ENCODE measurements around the gene NFU1. TPM values are rescaled to one million over a fixed set of nuclear protein-coding genes. Genes with fewer than 3 reads are reported as not detected.

The NFU1 gene
- total and polyA plus RNA-seq, 2 experiments from 2014 or later, result 39.9 to 102 TPM

DNA sequence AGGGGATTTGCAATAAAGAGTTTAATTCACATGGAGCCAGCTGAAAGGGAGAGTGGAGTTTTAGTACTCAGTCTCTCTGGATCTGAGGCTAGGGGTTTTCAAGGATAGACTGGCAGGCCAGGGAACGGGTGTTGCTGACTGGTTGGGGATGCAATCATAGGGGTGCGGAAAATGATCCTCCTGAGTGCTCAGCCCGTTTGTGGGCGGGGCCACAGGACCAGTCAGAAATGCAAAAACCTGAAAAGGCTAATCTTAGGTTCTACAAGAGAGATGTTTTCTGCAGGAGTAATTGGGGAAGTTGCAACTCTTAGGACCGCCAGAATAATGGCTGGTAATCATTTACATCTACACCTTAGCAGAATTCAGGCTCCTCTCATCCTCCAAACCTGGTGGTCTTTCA is 2.5 kb downstream of the NFU1 start:
- Mint-ChIP-seq H3K27ac (0 out of 2 replicates have a peak overlapping the region, but pooled peaks have one; percentile 21), H3K4me3 (no peak overlapping the region; the same call in 2 of the 3 replicates), H3K27me3 (ENCODE audit: insufficient read depth, low read depth, poor library complexity) (peaks cover 9% of the 10 kb centered on the region), H3K4me1 (peaks cover 29% of the 10 kb centered on the region), H3K9me3 (0 out of 3 replicates have a peak, but pooled peaks cover 5% of the 10 kb centered on the region), H3K36me3 (ENCODE audit: low read depth) (peaks cover 2% of the 10 kb centered on the region; the same call in 2 of the 3 replicates)
- no peak overlapping the region for H3K27ac ChIP-seq (ENCODE audit: low read depth)
- no peaks in the 10 kb centered on the region; the same call in 1 of the 2 replicates for H4K20me1 ChIP-seq (replicated peaks; ENCODE audit: insufficient read depth)
- H2AFZ ChIP-seq, result no peak overlapping the region
- peaks cover 26% of the 10 kb centered on the region for H3K4me1 ChIP-seq (ENCODE audit: insufficient read depth)
- peak; percentile 40 for DNase-seq (ENCODE audit: low spot score)
- H3K9me2 ChIP-seq (ENCODE audit: insufficient read depth), result no peaks in the 10 kb centered on the region
- no peaks in the 10 kb centered on the region for H3K27me3 ChIP-seq (ENCODE audit: insufficient read depth)
- H3K79me2 ChIP-seq (replicated peaks; ENCODE audit: insufficient read depth), result no peaks in the 10 kb centered on the region; the same call in 1 of the 2 replicates
- peak overlapping the region; percentile 80 for H3K4me2 ChIP-seq
- TF ChIP-seq CREB1 (CRISPR knock-in tag; IDR thresholded peaks at IDR 0.05; ENCODE audit: low read depth) (no peak), NANOG (IDR thresholded peaks at IDR 0.05; ENCODE audit: borderline replicate concordance) (no peak), ZNF331 (CRISPR knock-in tag; IDR thresholded peaks at IDR 0.05; ENCODE audit: low read depth) (no peak), EZH2phosphoT487 (IDR thresholded peaks at IDR 0.05; ENCODE audit: unreplicated experiment) (no peak)
- TF ChIP-seq, protein P1, sequence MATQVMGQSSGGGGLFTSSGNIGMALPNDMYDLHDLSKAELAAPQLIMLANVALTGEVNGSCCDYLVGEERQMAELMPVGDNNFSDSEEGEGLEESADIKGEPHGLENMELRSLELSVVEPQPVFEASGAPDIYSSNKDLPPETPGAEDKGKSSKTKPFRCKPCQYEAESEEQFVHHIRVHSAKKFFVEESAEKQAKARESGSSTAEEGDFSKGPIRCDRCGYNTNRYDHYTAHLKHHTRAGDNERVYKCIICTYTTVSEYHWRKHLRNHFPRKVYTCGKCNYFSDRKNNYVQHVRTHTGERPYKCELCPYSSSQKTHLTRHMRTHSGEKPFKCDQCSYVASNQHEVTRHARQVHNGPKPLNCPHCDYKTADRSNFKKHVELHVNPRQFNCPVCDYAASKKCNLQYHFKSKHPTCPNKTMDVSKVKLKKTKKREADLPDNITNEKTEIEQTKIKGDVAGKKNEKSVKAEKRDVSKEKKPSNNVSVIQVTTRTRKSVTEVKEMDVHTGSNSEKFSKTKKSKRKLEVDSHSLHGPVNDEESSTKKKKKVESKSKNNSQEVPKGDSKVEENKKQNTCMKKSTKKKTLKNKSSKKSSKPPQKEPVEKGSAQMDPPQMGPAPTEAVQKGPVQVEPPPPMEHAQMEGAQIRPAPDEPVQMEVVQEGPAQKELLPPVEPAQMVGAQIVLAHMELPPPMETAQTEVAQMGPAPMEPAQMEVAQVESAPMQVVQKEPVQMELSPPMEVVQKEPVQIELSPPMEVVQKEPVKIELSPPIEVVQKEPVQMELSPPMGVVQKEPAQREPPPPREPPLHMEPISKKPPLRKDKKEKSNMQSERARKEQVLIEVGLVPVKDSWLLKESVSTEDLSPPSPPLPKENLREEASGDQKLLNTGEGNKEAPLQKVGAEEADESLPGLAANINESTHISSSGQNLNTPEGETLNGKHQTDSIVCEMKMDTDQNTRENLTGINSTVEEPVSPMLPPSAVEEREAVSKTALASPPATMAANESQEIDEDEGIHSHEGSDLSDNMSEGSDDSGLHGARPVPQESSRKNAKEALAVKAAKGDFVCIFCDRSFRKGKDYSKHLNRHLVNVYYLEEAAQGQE (IDR thresholded peaks at IDR 0.05; ENCODE audit: unreplicated experiment), result no peak
- TF ChIP-seq, protein P2, sequence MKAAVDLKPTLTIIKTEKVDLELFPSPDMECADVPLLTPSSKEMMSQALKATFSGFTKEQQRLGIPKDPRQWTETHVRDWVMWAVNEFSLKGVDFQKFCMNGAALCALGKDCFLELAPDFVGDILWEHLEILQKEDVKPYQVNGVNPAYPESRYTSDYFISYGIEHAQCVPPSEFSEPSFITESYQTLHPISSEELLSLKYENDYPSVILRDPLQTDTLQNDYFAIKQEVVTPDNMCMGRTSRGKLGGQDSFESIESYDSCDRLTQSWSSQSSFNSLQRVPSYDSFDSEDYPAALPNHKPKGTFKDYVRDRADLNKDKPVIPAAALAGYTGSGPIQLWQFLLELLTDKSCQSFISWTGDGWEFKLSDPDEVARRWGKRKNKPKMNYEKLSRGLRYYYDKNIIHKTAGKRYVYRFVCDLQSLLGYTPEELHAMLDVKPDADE (IDR thresholded peaks at IDR 0.05), result no peak
- TF ChIP-seq, protein P3, sequence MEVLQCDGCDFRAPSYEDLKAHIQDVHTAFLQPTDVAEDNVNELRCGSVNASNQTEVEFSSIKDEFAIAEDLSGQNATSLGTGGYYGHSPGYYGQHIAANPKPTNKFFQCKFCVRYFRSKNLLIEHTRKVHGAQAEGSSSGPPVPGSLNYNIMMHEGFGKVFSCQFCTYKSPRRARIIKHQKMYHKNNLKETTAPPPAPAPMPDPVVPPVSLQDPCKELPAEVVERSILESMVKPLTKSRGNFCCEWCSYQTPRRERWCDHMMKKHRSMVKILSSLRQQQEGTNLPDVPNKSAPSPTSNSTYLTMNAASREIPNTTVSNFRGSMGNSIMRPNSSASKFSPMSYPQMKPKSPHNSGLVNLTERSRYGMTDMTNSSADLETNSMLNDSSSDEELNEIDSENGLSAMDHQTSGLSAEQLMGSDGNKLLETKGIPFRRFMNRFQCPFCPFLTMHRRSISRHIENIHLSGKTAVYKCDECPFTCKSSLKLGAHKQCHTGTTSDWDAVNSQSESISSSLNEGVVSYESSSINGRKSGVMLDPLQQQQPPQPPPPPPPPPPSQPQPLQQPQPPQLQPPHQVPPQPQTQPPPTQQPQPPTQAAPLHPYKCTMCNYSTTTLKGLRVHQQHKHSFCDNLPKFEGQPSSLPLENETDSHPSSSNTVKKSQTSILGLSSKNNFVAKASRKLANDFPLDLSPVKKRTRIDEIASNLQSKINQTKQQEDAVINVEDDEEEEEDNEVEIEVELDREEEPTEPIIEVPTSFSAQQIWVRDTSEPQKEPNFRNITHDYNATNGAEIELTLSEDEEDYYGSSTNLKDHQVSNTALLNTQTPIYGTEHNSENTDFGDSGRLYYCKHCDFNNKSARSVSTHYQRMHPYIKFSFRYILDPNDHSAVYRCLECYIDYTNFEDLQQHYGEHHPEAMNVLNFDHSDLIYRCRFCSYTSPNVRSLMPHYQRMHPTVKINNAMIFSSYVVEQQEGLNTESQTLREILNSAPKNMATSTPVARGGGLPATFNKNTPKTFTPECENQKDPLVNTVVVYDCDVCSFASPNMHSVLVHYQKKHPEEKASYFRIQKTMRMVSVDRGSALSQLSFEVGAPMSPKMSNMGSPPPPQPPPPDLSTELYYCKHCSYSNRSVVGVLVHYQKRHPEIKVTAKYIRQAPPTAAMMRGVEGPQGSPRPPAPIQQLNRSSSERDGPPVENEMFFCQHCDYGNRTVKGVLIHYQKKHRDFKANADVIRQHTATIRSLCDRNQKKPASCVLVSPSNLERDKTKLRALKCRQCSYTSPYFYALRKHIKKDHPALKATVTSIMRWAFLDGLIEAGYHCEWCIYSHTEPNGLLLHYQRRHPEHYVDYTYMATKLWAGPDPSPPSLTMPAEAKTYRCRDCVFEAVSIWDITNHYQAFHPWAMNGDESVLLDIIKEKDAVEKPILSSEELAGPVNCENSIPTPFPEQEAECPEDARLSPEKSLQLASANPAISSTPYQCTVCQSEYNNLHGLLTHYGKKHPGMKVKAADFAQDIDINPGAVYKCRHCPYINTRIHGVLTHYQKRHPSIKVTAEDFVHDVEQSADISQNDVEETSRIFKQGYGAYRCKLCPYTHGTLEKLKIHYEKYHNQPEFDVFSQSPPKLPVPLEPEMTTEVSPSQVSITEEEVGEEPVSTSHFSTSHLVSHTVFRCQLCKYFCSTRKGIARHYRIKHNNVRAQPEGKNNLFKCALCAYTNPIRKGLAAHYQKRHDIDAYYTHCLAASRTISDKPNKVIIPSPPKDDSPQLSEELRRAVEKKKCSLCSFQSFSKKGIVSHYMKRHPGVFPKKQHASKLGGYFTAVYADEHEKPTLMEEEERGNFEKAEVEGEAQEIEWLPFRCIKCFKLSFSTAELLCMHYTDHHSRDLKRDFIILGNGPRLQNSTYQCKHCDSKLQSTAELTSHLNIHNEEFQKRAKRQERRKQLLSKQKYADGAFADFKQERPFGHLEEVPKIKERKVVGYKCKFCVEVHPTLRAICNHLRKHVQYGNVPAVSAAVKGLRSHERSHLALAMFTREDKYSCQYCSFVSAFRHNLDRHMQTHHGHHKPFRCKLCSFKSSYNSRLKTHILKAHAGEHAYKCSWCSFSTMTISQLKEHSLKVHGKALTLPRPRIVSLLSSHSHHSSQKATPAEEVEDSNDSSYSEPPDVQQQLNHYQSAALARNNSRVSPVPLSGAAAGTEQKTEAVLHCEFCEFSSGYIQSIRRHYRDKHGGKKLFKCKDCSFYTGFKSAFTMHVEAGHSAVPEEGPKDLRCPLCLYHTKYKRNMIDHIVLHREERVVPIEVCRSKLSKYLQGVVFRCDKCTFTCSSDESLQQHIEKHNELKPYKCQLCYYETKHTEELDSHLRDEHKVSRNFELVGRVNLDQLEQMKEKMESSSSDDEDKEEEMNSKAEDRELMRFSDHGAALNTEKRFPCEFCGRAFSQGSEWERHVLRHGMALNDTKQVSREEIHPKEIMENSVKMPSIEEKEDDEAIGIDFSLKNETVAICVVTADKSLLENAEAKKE (CRISPR knock-in tag; IDR thresholded peaks at IDR 0.05), result no peak
- no peak overlapping the region for H3K4me3 ChIP-seq
- H3F3A ChIP-seq (replicated peaks; ENCODE audit: low read depth), result peaks cover 5% of the 10 kb centered on the region
- ATAC-seq, result no peak
- H3K36me3 ChIP-seq (ENCODE audit: insufficient read depth), result 0 out of 2 replicates have a peak, but pooled peaks cover 8% of the 10 kb centered on the region

Measured in GM23338 (cell line).